Measurements from ENCODE around the gene GPR17.

Gene GPR17

DNA sequence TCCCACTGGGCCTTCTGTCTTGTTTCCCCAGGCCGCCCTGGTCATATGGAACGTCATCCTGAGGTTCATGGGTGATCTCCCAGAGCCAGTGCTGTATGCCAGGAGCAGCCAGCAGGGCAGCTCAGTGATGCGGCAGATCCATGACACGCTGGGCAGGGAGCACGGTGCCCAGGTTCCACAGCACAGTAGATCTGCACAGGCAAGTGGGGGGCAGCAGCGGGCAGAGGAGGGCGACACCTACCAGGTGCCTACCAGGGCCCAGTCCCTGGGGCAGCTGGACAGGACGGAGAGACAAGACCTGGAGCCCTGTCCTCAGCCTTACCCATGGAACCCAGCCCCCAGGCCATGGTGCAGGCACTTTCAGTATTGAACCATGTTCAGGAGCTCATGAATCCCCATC lies 36.1 kb upstream of the GPR17 start:
- TF ChIP-seq, protein P1, sequence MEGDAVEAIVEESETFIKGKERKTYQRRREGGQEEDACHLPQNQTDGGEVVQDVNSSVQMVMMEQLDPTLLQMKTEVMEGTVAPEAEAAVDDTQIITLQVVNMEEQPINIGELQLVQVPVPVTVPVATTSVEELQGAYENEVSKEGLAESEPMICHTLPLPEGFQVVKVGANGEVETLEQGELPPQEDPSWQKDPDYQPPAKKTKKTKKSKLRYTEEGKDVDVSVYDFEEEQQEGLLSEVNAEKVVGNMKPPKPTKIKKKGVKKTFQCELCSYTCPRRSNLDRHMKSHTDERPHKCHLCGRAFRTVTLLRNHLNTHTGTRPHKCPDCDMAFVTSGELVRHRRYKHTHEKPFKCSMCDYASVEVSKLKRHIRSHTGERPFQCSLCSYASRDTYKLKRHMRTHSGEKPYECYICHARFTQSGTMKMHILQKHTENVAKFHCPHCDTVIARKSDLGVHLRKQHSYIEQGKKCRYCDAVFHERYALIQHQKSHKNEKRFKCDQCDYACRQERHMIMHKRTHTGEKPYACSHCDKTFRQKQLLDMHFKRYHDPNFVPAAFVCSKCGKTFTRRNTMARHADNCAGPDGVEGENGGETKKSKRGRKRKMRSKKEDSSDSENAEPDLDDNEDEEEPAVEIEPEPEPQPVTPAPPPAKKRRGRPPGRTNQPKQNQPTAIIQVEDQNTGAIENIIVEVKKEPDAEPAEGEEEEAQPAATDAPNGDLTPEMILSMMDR (IDR thresholded peaks at IDR 0.05; ENCODE audit: low read depth, low read length, missing control alignments), result no peak
- no peak for DNase-seq (ENCODE audit: extremely low read depth, low read depth)
- H3K4me3 ChIP-seq (replicated peaks; ENCODE audit: low read depth, low read length), result no peak overlapping the region

DNA sequence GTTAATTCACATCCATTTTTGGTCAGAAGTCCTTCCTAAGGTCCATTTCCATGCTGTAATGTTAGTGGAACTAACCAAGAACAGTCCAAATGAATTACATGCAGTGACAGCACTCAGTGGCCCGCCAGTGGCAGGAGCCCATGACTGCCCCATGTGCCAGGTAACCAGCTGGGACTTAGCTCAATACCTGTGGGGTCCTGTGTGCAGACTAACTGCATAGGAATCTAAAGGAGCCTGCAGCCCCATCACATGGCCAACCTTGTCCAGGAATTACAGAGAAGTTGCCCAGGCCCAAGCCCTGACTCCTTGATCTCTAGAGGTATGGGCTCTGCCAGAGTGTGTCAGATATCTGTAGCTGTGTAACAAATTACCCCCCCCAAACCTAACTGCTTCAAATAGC lies 35.4 kb upstream of the GPR17 start:
- TF ChIP-seq, protein P1 (IDR thresholded peaks at IDR 0.05; ENCODE audit: low read depth, low read length, missing control alignments), result no peak
- H3K4me3 ChIP-seq (replicated peaks; ENCODE audit: low read depth, low read length), result no peak overlapping the region

DNA sequence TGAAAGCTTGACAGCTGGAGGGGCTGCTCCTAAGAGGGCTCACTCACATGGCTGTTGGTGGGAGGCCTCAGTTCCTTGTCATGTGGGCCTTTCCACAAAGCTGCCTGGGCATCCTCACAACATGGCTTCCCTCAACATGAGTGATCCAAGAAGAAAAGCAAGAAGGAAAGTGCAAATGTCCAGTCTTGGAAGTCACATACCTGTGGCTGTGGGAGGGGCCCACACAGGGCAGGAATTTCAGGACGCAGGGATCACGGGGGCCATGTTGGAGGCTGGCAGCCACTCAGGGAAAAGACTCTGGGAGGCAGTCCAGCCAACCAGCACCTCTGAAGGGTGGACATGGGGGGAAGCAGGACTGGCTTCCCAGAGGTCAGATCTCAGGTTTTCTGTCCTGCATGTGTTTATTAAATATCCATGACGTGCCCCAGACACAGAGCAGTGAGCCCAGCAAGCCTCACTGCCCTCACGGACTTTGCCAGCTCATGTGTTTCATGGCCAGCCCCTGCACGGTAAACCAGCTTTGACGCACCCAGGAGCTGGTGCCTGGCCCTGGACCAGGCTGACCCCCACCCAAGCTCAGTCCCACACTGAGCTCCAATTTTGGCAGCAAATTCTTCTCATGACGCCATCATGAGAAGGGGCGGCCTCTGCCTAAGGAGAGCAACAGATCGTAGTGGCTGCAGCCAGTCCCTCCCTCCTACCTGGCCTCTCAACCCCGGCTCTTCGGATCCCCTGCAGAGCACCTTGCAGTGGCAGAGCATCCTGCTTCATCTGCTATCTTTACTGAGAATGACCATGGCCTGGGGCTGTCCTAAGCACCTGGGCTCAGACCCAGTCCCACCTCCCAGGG lies 34.7 kb upstream of the GPR17 start:
- DNase-seq (ENCODE audit: extremely low read depth, low read depth), result no peak
- H3K4me3 ChIP-seq (replicated peaks; ENCODE audit: low read depth, low read length), result no peak overlapping the region
- TF ChIP-seq, protein P1 (IDR thresholded peaks at IDR 0.05; ENCODE audit: low read depth, low read length, missing control alignments), result no peak

More for the DNA sequence above, 35.4 kb upstream of the GPR17 start:
- DNase-seq (ENCODE audit: extremely low read depth, low read depth), result no peak

DNA sequence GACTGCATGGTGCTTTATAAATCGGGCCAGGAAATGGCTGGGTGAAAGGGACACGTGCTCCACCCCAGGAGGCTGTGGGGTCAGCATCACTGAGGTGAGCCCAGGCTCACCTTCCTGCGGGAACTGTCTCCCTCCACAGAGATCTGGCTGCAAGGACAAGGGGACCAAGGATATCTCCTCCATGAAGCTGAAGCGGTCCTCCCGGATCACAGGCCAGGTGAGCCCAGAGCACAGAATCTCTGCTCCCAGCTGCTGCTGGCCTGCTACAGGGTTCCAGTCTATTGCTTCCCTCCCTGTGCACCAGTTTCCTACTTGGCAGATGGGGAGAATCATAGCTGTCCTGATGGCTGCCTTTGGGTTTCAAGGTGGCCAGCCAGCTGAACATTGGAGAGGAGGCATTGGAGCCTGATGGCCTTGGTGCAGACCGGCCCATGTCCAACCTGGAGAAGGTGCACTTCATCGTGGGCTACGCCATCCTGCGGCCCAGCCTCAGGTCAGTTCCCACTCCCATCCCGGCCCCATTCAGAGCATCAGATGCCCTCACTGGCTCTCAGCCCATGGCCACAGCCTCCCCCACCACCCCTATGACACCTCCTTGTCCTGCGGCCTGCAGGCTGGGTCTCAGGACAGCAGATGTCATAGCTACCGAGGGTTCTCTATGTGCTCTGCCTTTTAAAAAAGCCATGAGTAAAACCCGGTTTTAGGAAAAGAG lies 33.7 kb upstream of the GPR17 start:
- DNase-seq (ENCODE audit: extremely low read depth, low read depth), result no peak
- TF ChIP-seq, protein P1 (IDR thresholded peaks at IDR 0.05; ENCODE audit: low read depth, low read length, missing control alignments), result no peak
- no peak overlapping the region for H3K4me3 ChIP-seq (replicated peaks; ENCODE audit: low read depth, low read length)

DNA sequence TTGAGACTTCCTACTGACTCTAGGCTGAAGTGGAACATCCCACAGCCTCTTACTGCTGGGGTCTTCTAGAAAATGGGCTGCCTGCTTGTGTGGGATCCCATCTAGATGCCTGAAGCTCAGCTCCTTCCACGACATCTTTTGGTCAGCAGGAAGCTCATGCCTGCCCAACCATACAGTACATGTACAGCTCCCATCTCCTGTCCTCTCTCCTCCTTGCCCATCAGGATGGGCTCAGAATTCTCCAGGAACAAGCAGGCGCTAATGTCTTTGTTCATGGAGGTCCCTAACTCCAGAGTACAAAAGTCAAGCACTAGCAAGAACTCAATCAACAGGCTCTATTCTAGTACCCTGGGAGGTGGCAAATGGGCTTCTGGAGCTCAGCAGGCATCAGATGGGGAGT lies 31.7 kb upstream of the GPR17 start:
- no peak for DNase-seq (ENCODE audit: extremely low read depth, low read depth)
- no peak overlapping the region for H3K4me3 ChIP-seq (replicated peaks; ENCODE audit: low read depth, low read length)
- TF ChIP-seq, protein P1 (IDR thresholded peaks at IDR 0.05; ENCODE audit: low read depth, low read length, missing control alignments), result no peak

DNA sequence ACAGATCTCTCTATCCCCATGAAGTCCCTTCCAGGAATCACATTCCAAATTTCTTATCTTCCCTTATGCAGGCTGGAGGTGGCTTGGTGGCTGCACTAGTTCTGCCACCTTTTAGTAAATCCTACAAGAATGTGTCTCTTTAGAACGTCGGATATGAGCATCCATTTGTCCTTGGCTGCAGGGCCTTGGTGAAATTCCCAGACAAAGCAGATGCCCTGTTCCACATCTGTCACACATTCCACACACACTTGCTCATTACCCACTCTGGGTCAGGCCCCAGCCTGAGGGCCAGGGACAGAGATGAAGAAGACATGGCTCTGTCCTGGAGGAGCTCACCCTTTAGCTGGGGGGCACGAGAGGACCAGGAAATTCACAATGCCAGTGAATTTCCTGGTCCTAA lies 31.2 kb upstream of the GPR17 start:
- no peak overlapping the region for H3K4me3 ChIP-seq (replicated peaks; ENCODE audit: low read depth, low read length)
- TF ChIP-seq, protein P1 (IDR thresholded peaks at IDR 0.05; ENCODE audit: low read depth, low read length, missing control alignments), result no peak
- DNase-seq (ENCODE audit: extremely low read depth, low read depth), result no peak
